K562 (cell line): ENCODE measurements around the gene SMAD3. TPM values are rescaled to one million over a fixed set of nuclear protein-coding genes. Genes with fewer than 3 reads are reported as not detected.
A peak's percentile ranks its signal among the peaks of the same experiment; 100 is the strongest.

Experiments
- BRF1 ChIP-seq: IDR thresholded peaks from 3 replicates; pipeline ENCODE4 v1.6.1; 2011; ENCODE audit warnings: borderline replicate concordance, mild to moderate bottlenecking; ENCODE audit not compliant: insufficient read length; ENCODE audit errors: extremely low read depth
- CBX5 ChIP-seq: IDR thresholded peaks from 2 replicates; pipeline ENCODE4 v1.6.1; 2014; ENCODE audit warnings: low read depth, borderline replicate concordance
- RERE ChIP-seq: sonication (generic); formaldehyde crosslinking; IDR thresholded peaks from 2 replicates; pipeline ENCODE4 v1.8.0; 2023; ENCODE audit warnings: missing genetic modification reagents, mild to moderate bottlenecking, borderline replicate concordance
- REST ChIP-seq, 2 experiments: fragments of 450-650 bp; formaldehyde crosslinking in 1 of 2; IDR thresholded peaks; 2 replicates each; pipeline versions ENCODE4 v1.4.0 to v1.6.1; 2014 to 2020; ENCODE audit warnings: mild to moderate bottlenecking in 2 of 2, borderline replicate concordance in 1 of 2, low read depth in 1 of 2
- polyA plus RNA-seq, 8 experiments: library from polyadenylated mRNA; depleted of rRNA in 4 of 8; stranded (reverse) in 5 of 8; unstranded in 3 of 8; fragments of >200 nt; fragmentation: Nextera tagmentation in 2 of 8; fragmentation: Illumina TruSeq in 1 of 8; extraction: Ambion mirVana in 2 of 8; extraction: Trizol in 1 of 8; gene quantifications; 2 replicates each; pipeline versions ENCODE4 v1.2.1 to v1.2.3, GENCODE V29; 2011 to 2014; ENCODE audit warnings: inconsistent platforms in 1 of 8, missing spikeins in 1 of 8
- total RNA-seq, 7 experiments: library from RNA; depleted of rRNA in 6 of 7; stranded (reverse); fragments of >200 nt in 6 of 7; fragmentation: Illumina TruSeq in 2 of 7; extraction: Trizol in 2 of 7; gene quantifications; 2 replicates each; pipeline versions ENCODE4 v1.2.1 to v1.2.3, GENCODE V29; 2011 to 2021; ENCODE audit warnings: low replicate concordance in 1 of 7
- TF ChIP-seq, protein P1 (sequence below): fragments of 200-400 bp; formaldehyde crosslinking; IDR thresholded peaks from 2 replicates; pipeline ENCODE4 v1.6.1; 2017; ENCODE audit warnings: mild to moderate bottlenecking, low read depth, low read length, moderate library complexity

Gene SMAD3
- total and polyA plus RNA-seq, 9 of the 15 experiments (the other 6 are each of a cell fraction or from before 2014, with no cell fraction given) = 4.3 to 39.2 (median 11.1) TPM

DNA sequence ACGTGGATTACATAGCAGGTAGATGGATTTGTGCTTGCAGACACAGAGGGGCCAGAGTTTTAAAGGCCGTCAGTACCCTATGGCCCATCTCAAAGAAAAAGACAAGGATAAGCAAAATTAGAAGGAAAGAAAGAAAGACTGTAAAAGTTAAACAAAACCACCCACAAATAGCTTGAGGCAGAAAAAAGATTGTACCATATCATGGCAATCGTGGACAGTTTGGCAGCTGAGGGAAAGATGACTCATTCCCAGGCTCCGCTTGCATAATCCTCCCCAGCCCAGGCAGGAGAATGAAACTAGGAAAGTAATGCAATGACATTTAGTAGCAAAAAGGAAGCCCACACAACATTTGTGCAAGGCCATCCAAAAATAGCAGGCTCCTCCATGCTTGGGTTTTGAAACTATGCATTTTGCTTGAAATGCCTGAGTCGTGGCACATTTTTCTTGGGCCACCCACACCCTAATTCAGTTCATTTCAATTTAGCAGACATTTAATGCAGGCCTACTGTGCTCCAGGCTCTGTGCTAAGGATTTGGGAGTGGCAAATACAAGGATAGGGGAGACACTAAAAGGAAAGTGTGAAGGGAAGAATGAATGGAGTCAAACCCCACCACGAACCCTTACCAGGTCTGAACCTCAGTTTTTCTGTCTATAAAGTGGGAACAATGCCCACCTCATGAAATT lies 40.9 kb upstream of the SMAD3 start (continued):
- no peak for TF ChIP-seq RERE (CRISPR knock-in tag)
- TF ChIP-seq CBX5 = no peak
- TF ChIP-seq REST (IDR thresholded peaks at IDR 0.05; ENCODE audit: borderline replicate concordance) = peak; percentile 34; the same call in 1 of the 2 replicates
- TF ChIP-seq REST (CRISPR knock-in tag; IDR thresholded peaks at IDR 0.05; ENCODE audit: low read depth) = no peak
- TF ChIP-seq, protein P1, sequence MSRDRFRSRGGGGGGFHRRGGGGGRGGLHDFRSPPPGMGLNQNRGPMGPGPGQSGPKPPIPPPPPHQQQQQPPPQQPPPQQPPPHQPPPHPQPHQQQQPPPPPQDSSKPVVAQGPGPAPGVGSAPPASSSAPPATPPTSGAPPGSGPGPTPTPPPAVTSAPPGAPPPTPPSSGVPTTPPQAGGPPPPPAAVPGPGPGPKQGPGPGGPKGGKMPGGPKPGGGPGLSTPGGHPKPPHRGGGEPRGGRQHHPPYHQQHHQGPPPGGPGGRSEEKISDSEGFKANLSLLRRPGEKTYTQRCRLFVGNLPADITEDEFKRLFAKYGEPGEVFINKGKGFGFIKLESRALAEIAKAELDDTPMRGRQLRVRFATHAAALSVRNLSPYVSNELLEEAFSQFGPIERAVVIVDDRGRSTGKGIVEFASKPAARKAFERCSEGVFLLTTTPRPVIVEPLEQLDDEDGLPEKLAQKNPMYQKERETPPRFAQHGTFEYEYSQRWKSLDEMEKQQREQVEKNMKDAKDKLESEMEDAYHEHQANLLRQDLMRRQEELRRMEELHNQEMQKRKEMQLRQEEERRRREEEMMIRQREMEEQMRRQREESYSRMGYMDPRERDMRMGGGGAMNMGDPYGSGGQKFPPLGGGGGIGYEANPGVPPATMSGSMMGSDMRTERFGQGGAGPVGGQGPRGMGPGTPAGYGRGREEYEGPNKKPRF = no peak
- no peak for TF ChIP-seq BRF1
